Stimulated activated CD4-positive, alpha-beta T cell treated with anti-CD3 and anti-CD28 coated beads, Interleukin-15, amount 100 ng/mL, for 48 hours (primary cell): Measurements from ENCODE around the gene PHETA1.
A peak's percentile ranks its signal among the peaks of the same experiment; 100 is the strongest.
"Not testable (repeated sequence)": the region's sequence is repeated elsewhere in the genome, so short reads cannot be mapped to it uniquely, and the experiment has no call there.

Experiments
- DNase-seq, 2 donors: peaks; one replicate each; pipeline ENCODE4 v3.0.0-alpha.2; 2020; ENCODE audit warnings: low read depth in 2 of 2

The PHETA1 gene

DNA sequence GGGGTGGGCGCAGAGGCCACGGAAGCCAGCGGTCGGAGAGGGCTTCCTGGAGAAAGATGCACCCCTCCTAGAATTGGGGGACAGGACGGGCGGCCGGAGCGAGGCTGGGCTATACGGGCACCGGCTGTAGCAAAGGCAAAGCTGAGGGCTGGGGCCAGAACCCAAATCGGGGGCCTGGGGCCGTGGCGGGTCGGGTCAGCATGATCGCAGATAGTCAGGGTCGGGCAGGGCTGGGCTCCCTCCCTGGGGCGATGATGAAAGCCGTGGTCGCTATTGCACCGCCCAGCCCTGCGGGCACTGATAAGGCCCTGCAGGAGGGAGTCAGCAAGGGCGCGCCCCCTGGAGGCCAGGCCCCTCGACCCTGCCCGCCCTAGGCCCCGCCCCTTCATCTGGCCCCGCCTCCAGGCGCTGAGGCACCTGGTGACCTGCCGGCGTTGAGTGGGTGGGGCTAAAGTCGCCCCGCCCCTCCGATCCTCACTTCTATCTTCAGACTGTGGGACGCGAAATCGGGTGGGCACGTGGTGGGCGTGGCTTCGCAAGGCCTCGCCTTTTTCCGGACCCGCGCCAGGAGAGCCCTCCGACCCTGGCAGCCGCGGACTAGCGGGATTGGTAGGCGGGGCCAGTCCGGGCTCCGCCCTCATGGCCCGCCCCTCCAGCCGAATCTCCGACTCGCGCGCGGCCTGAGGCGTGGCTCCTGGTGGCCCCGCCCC is 36.4 kb upstream of the PHETA1 start:
- peak; percentile 99 for DNase-seq

DNA sequence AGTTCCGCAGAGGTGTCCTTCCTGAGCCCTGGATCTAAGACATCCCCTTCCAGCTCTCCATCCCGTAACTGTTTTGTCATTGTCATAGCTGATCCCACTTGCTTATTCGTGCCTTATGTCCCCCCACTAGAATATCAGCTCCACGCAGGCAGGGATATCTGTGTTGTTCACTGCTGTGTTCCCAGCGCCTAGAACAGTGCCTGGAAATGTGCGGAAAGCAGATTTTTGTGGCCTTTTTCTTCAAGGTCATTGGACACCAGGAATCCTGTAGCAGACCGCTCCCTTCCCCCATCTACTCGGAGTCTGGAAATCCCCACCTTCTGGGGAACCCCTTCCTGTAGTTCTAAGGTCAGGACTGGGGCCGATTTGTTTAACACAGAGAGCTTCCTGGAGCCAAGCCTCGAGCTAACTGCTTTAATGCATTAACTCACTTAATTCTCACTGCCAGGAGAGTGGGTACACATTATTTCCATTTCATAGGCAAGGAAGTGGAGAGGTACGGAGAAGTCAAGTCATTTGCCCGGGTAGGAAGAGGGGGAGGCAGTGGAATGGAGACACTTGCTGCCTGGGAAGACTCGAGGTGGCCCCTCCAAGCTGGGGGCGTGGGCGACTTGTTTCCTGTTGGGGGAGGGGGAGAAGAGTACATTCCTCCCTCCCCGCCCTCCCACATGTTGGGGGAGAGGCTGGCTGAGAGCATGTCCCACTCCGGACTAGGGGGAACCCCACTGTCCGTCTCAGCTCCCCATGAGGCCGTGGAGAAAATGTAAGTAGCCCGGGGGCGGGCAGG is 35.7 kb upstream of the PHETA1 start:
- DNase-seq: peak; percentile 67 to 68

DNA sequence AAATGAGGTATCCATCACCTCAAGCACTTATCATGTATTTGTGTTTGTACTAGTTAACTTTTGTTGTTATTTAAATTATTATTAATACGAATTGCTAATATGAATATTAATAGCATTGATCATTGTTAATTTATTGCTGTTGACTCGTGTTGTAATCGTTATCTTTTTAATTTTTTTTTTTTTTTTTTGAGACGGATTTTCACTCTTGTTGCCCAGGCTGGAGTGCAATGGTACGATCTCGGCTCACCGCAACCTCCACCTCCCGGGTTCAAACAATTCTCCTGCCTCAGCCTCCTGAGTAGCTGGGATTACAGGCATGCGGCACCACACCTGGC is 33.6 kb upstream of the PHETA1 start:
- DNase-seq: not testable (repeated sequence)

DNA sequence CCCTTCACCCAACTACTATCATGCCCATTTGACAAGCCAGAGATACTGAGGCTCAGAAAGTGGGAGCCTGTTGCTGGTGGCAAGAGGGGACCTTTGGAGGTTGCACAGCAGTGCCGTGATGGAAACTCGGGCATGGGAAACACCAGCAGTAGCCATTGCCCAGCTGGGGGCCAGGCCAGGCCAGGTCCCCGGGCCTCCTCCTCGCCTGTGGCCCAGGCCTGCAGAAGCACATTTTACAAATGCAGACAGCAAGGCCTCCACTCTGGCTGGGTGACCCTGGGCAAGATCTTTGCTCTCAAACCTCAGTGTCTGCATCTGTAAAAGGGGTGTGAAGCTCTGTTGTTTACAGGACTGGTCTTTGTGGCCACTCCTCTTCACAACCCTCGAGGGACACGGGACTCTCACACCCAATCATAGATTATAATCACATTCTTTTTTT is 32.3 kb upstream of the PHETA1 start:
- no peak for DNase-seq

DNA sequence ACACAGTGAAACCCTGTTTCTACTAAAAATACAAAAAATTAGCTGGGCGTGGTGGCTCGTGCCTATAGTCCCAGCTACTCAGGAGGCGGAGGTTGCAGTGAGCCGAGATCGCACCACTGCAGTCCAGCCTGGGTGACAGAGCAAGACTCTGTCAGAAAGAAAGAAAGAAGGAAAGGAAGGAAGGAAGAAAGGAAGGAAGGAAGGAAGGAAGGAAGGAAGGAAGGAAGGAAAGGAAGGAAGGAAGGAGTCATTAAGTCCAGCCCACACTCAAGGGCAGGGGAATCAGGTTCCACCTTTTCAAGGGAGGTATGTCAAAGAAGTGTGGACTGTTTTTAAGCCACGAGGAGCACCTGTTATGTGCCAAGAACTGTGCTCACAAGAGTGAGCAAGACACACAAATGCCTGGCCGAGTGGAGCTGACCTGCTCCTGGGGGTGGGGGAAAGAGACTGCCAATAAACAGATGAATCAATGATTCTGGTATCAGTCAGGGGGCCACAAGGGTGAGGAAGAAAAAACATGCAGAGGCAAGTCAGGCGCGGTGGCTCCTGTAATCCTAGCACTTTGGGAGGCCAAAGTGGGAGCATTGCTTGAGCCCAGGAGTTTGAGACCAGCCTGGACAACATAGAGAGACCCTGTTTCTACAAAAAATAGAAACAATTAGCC is 31.0 kb upstream of the PHETA1 start:
- DNase-seq: not testable (repeated sequence)

DNA sequence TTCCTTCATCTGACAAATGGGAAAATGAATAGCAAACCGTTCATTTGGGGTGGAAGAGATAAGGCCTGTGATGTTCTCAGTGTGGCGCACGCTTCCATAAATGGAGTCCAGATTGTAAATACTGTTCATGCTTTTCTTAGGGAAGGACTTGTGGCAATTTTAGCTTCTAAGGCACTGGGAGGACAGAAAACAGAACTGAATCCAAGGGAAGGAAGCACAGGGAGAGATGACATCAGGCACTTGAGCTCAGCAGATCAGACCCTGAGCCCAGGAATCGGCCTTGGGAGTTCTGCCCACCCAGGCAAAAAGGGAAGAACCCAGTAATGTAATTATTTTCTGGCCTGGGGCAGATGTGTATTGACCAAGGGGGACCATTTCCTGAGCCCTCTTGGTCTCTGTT is 29.6 kb upstream of the PHETA1 start:
- no peak for DNase-seq

DNA sequence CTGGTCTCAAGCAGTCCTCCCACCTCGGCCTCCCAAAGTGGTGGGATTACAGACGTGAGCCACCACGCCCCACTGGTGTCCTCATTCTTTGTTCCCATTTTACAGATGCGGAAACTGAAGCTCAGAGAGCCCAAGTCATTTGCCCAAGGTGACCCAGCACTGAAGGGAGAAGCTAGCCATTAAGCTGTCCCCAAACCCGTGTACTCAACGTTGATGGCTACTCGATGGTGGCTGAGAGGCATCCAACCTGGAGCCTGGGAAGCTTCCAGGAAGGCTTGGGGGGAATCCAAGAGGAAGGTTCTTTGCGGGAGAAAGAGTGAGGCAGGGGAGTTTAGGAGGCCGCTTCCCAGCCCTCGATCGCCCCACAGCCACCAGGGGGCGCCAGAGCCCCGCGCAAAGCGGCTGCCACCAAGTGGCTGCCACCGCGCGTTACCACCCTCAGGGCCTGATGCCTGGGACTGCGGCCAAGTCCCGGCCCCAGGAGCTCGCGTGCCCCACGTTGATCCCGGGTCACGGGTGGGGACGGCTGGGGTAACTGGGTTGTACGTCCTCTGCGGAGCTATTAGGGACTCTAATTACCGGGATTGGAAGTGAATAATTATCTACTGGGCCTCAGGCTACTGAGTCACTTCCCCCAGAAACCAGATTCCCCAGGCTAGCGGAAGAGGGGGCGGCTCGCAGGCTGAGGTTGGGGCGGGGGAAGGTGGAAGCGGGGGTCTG is 28.0 kb upstream of the PHETA1 start:
- peak; percentile 64 to 84 for DNase-seq

DNA sequence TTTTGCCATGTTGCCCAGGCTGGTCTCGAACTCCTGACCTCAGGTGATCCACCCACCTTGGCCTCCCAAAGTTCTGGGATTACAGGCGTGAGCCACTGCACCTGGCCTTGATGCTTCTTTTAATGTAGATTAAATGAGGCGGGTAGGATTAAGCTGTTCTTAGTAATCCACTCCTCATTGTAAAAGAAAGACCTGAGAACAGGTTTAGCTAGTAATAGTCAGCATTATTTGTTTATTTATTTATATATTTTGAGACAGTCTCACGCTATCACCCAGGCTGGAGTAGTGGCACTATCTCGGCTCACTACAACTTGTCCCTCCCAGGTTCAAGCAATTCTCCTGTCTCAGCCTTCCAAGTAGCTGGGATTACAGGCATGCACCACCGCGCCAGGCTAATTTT is 27.4 kb upstream of the PHETA1 start:
- DNase-seq: not testable (repeated sequence)

DNA sequence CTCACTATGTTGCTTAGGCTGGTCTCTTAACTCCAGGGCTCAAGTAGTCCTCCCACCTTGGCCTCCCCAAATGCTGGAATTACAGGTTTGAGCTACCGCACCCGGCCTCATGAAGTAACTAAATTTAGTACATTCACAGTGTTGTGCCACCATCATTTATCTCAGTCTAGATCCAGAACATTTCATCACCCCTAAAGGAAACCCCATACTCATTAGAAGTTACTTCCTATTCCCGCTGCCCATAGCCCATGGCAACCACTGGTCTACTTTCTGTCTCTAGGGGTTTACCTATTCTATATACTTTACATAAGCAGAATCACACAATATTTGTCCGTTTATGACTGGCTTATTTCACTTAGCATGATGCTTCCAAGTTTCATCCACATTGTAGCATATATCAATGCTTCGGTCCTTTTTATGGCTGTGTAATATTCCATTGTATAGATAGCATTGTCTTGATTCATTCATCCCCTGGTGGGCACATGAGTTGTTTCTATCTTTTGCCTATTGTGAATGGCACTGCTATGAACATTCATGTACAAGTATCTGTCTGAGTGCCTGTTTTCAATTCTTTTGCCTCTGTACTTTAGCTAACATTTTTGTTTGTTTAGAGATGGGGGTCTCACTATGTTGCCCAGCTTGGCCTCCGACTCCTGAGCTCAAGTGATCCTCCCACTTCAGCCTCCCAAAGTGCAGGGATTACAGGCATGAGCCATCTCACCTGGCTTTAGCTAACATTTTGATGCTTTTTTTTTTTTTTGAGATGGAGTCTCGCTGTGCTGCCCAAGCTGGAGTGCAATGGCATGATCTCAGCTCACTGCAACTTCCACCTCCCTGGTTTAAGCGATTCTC is 26.7 kb upstream of the PHETA1 start:
- DNase-seq: no peak

DNA sequence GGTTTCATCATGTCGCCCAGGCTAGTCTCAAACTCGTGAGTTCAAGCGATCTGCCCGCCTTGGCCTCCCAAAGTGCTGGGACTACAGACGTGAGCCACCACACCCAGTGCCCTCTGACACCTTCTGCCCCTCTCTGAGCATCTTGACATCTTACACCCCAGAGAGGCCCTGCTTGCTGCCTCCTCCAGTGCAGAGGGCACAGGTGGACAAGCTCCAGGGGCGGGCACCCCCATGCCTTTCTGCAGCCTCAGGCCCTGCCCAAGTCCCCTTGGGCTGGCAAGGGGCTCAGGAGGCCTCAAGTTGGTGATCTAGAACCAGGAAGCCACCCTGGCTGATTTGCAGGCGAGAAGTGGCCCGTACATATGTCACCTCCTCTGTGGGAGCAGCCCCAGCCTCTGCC is 25.6 kb upstream of the PHETA1 start:
- no peak for DNase-seq

DNA sequence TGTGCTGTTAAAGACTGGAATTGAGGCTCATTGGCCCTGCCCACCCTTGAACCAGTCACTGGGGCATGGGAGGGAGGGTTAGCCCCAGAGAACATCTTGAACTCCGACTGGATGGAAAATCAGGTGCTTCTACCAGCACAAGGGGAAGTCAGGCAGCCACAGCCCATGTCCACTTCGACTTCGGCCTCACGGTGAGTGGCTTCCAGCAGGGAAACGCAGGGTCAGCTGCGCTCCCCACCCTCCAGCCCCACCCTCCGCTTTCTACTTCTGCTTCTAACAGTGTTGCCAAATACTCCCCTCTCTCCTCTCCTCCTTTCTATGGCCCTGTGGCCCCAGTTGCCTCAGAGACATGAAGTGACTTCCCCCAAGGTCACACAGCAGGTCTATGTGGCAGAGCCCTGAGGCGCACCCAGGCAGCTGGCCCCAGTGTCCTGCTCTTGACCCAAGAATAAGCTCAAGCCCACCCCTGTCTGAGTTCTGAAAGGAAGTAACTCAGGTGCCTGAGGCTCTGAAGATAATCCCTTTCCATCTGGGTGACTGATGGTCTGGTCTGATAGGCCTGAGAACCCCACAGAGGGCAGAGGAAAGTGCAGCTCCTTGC is 24.9 kb upstream of the PHETA1 start:
- DNase-seq: no peak

DNA sequence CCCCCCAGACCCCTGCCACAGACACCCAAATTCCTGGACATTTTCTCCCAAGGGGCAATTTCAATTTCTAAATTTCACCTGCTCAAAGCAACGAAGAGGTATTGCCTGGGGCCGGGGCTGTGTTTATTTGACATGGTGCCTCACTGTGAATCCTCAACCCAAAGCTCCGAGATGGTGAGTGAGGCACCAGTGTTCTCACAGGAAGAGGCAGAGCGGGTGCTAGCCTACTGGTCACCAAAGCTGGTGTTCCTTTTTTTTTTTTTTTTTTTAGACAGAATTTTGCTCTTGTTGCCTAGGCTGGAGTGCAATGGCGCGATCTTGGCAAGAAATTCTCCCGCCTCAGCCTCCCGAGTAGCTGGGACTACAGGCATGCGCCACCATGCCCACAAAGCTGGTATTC is 22.0 kb upstream of the PHETA1 start:
- no peak for DNase-seq

DNA sequence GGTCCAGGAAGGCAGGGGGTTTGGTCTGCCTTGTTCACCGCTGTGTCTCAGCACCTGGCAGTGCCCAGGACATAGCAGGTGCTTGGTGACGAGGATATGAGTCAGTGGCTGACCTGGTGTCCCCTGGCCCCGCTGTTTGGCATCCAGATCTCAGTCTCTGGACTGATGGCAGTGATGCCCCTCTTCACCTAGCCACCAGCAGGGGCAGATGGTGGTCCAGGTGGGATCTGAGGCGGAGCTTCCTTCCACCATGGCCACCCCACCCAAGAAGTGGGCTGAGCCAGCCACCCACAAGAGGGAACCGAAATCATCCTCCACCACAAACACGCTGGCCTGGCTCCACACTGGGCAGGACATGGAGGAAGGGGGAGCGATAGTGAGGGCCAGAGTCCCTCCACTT is 20.7 kb upstream of the PHETA1 start:
- DNase-seq: no peak

DNA sequence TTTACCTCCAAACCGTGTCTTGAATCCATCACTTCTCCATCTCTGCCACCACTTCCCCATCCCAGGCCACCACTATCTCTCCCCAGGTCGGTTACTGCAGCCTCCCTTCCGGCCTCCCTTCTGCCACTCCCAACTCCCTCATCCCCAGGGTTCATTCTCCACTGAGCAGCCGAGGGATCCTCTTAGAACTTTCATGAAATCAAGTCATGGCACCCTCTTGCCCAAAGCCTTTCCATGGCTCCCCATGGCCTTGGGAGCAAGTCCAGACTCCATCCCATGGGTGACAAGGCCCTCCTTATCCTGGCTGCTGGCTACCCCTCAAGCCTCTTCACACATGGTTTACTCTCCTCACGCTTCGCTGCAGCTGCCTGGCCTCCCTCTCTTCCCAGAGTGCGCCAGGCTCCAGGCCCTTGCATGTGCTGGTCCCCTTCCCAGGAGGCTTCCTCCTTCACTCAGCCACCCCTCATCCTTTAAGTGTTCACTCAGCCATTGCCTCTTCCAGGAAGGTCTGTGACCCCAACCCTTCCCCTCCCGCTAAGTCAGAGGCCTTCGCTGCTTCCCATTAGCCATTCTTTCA is 18.9 kb upstream of the PHETA1 start:
- no peak for DNase-seq

DNA sequence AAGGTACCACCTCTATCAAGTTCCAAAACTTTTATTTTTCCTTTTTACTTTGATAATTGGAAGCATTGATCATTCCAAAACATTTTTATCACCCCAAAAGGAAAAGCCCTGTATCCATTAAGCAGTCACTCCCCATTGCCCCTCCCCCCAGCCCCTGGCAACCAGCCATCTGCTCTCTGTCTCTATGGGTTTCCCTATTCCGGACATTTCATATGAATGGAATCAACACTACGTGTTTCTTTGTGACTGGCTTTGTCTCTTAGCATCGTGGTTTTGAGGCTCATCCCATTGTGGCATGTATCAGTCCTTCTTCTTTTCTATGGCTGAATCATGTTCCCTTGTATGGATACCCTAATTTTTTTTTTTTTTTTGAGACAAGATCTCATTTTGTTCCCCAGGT is 18.0 kb upstream of the PHETA1 start:
- no peak for DNase-seq

DNA sequence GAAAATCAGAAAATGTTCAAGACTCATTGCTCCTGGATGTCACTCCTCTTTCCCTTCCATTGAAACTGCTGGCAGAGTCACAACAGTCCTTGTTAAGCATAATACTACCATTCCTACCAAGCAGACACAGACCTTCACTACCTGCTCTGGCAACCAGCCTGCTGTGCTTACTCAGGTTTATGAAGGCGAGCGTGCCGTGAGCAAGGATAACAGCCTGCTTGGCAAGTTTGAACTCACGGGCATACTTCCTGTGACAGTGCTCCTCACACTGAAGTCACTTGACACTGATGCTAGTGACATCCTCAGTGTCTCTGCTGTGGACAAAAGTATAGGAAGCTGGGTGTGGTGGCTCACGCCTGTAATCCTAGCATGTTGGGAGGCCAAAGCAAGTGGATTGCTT is 15.7 kb upstream of the PHETA1 start:
- no peak for DNase-seq

DNA sequence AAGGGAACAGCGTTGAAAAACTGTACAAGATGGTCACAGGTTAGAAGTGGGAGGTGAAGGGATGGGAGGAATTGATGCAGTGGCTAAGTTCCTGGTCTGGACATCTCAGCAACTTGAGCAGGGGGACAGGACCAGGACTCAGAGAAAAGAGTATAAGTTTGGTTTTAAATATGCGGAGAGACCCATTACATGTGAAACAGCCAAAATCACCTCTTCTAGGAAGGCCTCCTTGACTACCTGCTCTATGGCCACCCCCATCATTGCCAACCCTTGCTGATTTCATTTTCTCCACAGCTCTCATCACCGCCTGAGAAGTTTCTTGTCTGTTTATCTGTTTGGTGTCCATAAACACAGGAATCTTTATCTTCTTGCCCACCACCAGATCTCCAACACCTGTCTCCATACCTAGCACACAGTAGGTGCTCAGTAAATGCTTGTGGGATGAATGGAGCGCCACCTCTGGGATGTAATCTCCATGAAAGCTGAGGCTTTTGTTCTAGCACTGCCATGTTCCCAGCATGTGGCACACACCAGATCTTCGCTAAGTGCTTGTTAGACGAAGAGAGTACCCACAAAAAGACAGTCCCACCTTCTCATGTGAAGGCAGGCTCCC is 11.2 kb upstream of the PHETA1 start:
- DNase-seq: no peak

DNA sequence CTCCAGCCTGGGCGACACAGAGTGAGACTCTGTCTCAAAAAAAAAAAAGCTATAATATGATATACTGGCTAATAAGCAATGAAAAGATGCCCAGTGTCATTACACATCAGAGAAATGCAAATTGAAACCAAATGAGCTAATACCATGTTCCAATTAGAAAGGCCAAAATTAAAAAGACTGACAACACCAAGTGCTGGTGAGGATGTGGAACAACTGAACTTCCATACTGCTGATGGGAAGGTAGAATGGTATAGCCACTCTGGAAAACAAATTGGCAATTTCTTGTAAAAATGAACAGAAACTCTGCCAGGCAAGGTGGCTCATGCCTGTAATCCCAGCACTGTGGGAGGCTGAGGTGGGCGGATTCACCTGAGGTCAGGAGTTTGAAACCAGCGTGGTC is 8.5 kb upstream of the PHETA1 start:
- no peak for DNase-seq

DNA sequence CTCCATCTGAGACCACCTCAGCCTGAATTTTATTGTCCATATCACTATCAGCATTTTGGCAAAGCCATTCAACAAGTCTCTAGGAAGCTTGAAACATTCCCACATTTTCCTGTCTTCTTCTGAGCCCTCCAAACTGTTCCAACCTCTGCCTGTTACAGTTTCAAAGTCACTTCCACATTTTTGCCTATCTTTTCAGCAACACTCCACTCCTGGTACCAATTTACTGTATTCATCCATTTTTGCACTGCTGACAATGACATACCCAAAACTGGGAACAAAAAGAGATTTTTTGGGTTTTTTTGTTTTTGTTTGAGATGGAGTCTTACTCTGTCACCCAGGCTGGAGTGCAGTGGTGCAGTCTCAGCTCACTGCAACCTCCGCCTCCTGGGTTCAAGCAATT is 4.3 kb upstream of the PHETA1 start:
- DNase-seq: not testable (repeated sequence)
